ENCODE measurements around the gene RPS6KA3. TPM values are rescaled to one million over a fixed set of nuclear protein-coding genes. Genes with fewer than 3 reads are reported as not detected.
"Not testable (repeated sequence)": the region's sequence is repeated elsewhere in the genome, so short reads cannot be mapped to it uniquely, and the experiment has no call there.

RPS6KA3 gene
- total RNA-seq, 1 experiment from 2014 or later: 8.3 TPM

- H3K4me3 ChIP-seq (ENCODE audit: insufficient read depth, low read depth, low read length): no peak overlapping the region
- DNase-seq: no peak
- H3K27me3 ChIP-seq (ENCODE audit: control insufficient read depth, insufficient read depth, low read length): no peaks in the 10 kb centered on the region
- no peaks in the 10 kb centered on the region for H3K36me3 ChIP-seq (replicated peaks; ENCODE audit: control insufficient read depth, insufficient read depth, low read length)
Measured at GRCh38 chrX:20251691-20252090, 15.0 kb downstream of the RPS6KA3 start.

- H3K36me3 ChIP-seq (replicated peaks; ENCODE audit: control insufficient read depth, insufficient read depth, low read length); DNase-seq; H3K4me3 ChIP-seq (ENCODE audit: insufficient read depth, low read depth, low read length); H3K27me3 ChIP-seq (ENCODE audit: control insufficient read depth, insufficient read depth, low read length): not testable (repeated sequence)
Measured at GRCh38 chrX:20250146-20250545, 16.6 kb downstream of the RPS6KA3 start.

GRCh38 chrX:20248592-20249192 lies 18.0 kb downstream of the RPS6KA3 start:
- H3K27me3 ChIP-seq (ENCODE audit: control insufficient read depth, insufficient read depth, low read length): no peaks in the 10 kb centered on the region
- H3K4me3 ChIP-seq (ENCODE audit: insufficient read depth, low read depth, low read length): no peak overlapping the region
- no peak for DNase-seq
- H3K36me3 ChIP-seq (replicated peaks; ENCODE audit: control insufficient read depth, insufficient read depth, low read length): no peaks in the 10 kb centered on the region

GRCh38 chrX:20244931-20245330 lies 21.8 kb downstream of the RPS6KA3 start:
- H3K27me3 ChIP-seq (ENCODE audit: control insufficient read depth, insufficient read depth, low read length): no peaks in the 10 kb centered on the region
- no peak overlapping the region for H3K4me3 ChIP-seq (ENCODE audit: insufficient read depth, low read depth, low read length)
- no peak for DNase-seq
- H3K36me3 ChIP-seq (replicated peaks; ENCODE audit: control insufficient read depth, insufficient read depth, low read length): no peaks in the 10 kb centered on the region

- H3K36me3 ChIP-seq (replicated peaks; ENCODE audit: control insufficient read depth, insufficient read depth, low read length): no peaks in the 10 kb centered on the region
- no peak for DNase-seq
Measured at GRCh38 chrX:20240201-20240600, 26.5 kb downstream of the RPS6KA3 start.

GRCh38 chrX:20237864-20238263 lies 28.8 kb downstream of the RPS6KA3 start:
- no peaks in the 10 kb centered on the region for H3K27me3 ChIP-seq (ENCODE audit: control insufficient read depth, insufficient read depth, low read length)
- H3K4me3 ChIP-seq (ENCODE audit: insufficient read depth, low read depth, low read length): no peak overlapping the region
- H3K36me3 ChIP-seq (replicated peaks; ENCODE audit: control insufficient read depth, insufficient read depth, low read length): no peaks in the 10 kb centered on the region
- no peak for DNase-seq

More at GRCh38 chrX:20240201-20240600, 26.5 kb downstream of the RPS6KA3 start:
- H3K27me3 ChIP-seq (ENCODE audit: control insufficient read depth, insufficient read depth, low read length): no peaks in the 10 kb centered on the region
- no peak overlapping the region for H3K4me3 ChIP-seq (ENCODE audit: insufficient read depth, low read depth, low read length)

- DNase-seq: no peak
- no peaks in the 10 kb centered on the region for H3K27me3 ChIP-seq (ENCODE audit: control insufficient read depth, insufficient read depth, low read length)
Measured at GRCh38 chrX:20235755-20236154, 31.0 kb downstream of the RPS6KA3 start.

GRCh38 chrX:20233336-20233735 lies 33.4 kb downstream of the RPS6KA3 start:
- Histone ChIP-seq H3K36me3 (replicated peaks; ENCODE audit: control insufficient read depth, insufficient read depth, low read length) (no peaks in the 10 kb centered on the region), H3K27me3 (ENCODE audit: control insufficient read depth, insufficient read depth, low read length) (no peaks in the 10 kb centered on the region), H3K4me3 (ENCODE audit: insufficient read depth, low read depth, low read length) (no peak overlapping the region)
- DNase-seq: no peak

More at GRCh38 chrX:20235755-20236154, 31.0 kb downstream of the RPS6KA3 start:
- Histone ChIP-seq H3K4me3 (ENCODE audit: insufficient read depth, low read depth, low read length) (no peak overlapping the region), H3K36me3 (replicated peaks; ENCODE audit: control insufficient read depth, insufficient read depth, low read length) (no peaks in the 10 kb centered on the region)

GRCh38 chrX:20231598-20231997 lies 35.1 kb downstream of the RPS6KA3 start:
- no peak overlapping the region for H3K4me3 ChIP-seq (ENCODE audit: insufficient read depth, low read depth, low read length)
- no peaks in the 10 kb centered on the region for H3K36me3 ChIP-seq (replicated peaks; ENCODE audit: control insufficient read depth, insufficient read depth, low read length)
- no peaks in the 10 kb centered on the region for H3K27me3 ChIP-seq (ENCODE audit: control insufficient read depth, insufficient read depth, low read length)
- no peak for DNase-seq

- no peak for DNase-seq
- Histone ChIP-seq H3K27me3 (ENCODE audit: control insufficient read depth, insufficient read depth, low read length) (no peaks in the 10 kb centered on the region), H3K36me3 (replicated peaks; ENCODE audit: control insufficient read depth, insufficient read depth, low read length) (no peaks in the 10 kb centered on the region), H3K4me3 (ENCODE audit: insufficient read depth, low read depth, low read length) (no peak overlapping the region)
Measured at GRCh38 chrX:20230406-20230805, 36.3 kb downstream of the RPS6KA3 start.

- Histone ChIP-seq H3K27me3 (ENCODE audit: control insufficient read depth, insufficient read depth, low read length) (no peaks in the 10 kb centered on the region), H3K36me3 (replicated peaks; ENCODE audit: control insufficient read depth, insufficient read depth, low read length) (no peaks in the 10 kb centered on the region), H3K4me3 (ENCODE audit: insufficient read depth, low read depth, low read length) (no peak overlapping the region)
- no peak for DNase-seq
Measured at GRCh38 chrX:20229155-20229554, 37.6 kb downstream of the RPS6KA3 start.

GRCh38 chrX:20228245-20228644 lies 38.5 kb downstream of the RPS6KA3 start:
- no peaks in the 10 kb centered on the region for H3K36me3 ChIP-seq (replicated peaks; ENCODE audit: control insufficient read depth, insufficient read depth, low read length)
- no peak for DNase-seq

GRCh38 chrX:20227116-20227515 lies 39.6 kb downstream of the RPS6KA3 start:
- H3K27me3 ChIP-seq (ENCODE audit: control insufficient read depth, insufficient read depth, low read length): no peaks in the 10 kb centered on the region
- no peak for DNase-seq
- no peaks in the 10 kb centered on the region for H3K36me3 ChIP-seq (replicated peaks; ENCODE audit: control insufficient read depth, insufficient read depth, low read length)
- H3K4me3 ChIP-seq (ENCODE audit: insufficient read depth, low read depth, low read length): no peak overlapping the region

More at GRCh38 chrX:20228245-20228644, 38.5 kb downstream of the RPS6KA3 start:
- no peak overlapping the region for H3K4me3 ChIP-seq (ENCODE audit: insufficient read depth, low read depth, low read length)
- no peaks in the 10 kb centered on the region for H3K27me3 ChIP-seq (ENCODE audit: control insufficient read depth, insufficient read depth, low read length)

- H3K27me3 ChIP-seq (ENCODE audit: control insufficient read depth, insufficient read depth, low read length): no peaks in the 10 kb centered on the region
- no peak overlapping the region for H3K4me3 ChIP-seq (ENCODE audit: insufficient read depth, low read depth, low read length)
- no peaks in the 10 kb centered on the region for H3K36me3 ChIP-seq (replicated peaks; ENCODE audit: control insufficient read depth, insufficient read depth, low read length)
- no peak for DNase-seq
Measured at GRCh38 chrX:20225488-20225833, 41.2 kb downstream of the RPS6KA3 start.

GRCh38 chrX:20224814-20225487 lies 41.8 kb downstream of the RPS6KA3 start:
- H3K4me3 ChIP-seq (ENCODE audit: insufficient read depth, low read depth, low read length): no peak overlapping the region
- no peaks in the 10 kb centered on the region for H3K27me3 ChIP-seq (ENCODE audit: control insufficient read depth, insufficient read depth, low read length)
- DNase-seq: no peak
- no peaks in the 10 kb centered on the region for H3K36me3 ChIP-seq (replicated peaks; ENCODE audit: control insufficient read depth, insufficient read depth, low read length)
